Esophagus squamous epithelium (tissue), 4 donors: ENCODE data around the gene TINAGL1.

ENCODE experiments used
- POLR2A ChIP-seq, 4 donors: fragments of 450-650 bp; IDR thresholded peaks; one replicate each; pipeline ENCODE4 v1.6.1; 2017; ENCODE audit warnings: antibody characterized with exemption in 4 of 4, mild to moderate bottlenecking in 4 of 4, moderate library complexity in 3 of 4
- TF ChIP-seq, protein P1 (sequence below), 6 experiments: fragments of 450-650 bp in 4 of 6; fragments of 200-600 bp in 2 of 6; sonication (generic) in 2 of 6; IDR thresholded peaks; one replicate each; pipeline ENCODE4 v1.5.1; 2016 to 2019; ENCODE audit warnings: antibody characterized with exemption in 6 of 6, mild to moderate bottlenecking in 4 of 6, moderate library complexity in 4 of 6

- no peak for TF ChIP-seq POLR2A (IDR thresholded peaks at IDR 0.05)
- TF ChIP-seq, protein P1, sequence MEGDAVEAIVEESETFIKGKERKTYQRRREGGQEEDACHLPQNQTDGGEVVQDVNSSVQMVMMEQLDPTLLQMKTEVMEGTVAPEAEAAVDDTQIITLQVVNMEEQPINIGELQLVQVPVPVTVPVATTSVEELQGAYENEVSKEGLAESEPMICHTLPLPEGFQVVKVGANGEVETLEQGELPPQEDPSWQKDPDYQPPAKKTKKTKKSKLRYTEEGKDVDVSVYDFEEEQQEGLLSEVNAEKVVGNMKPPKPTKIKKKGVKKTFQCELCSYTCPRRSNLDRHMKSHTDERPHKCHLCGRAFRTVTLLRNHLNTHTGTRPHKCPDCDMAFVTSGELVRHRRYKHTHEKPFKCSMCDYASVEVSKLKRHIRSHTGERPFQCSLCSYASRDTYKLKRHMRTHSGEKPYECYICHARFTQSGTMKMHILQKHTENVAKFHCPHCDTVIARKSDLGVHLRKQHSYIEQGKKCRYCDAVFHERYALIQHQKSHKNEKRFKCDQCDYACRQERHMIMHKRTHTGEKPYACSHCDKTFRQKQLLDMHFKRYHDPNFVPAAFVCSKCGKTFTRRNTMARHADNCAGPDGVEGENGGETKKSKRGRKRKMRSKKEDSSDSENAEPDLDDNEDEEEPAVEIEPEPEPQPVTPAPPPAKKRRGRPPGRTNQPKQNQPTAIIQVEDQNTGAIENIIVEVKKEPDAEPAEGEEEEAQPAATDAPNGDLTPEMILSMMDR (IDR thresholded peaks at IDR 0.05) = peak in 4 of 6 experiments; percentile 11 to 47 (median 22)
Observed at GRCh38 chr1:31633117-31633516, 56.8 kb downstream of the TINAGL1 start.
